ENCODE results near the gene TMBIM4. TPM values are rescaled to one million over a fixed set of nuclear protein-coding genes. Genes with fewer than 3 reads are reported as not detected.
A peak's percentile ranks its signal among the peaks of the same experiment; 100 is the strongest.

The TMBIM4 gene
- total RNA-seq, 2 donors from 2014 or later, result 107 to 139 TPM

GRCh38 chr12:66140731-66141130 is 29.1 kb downstream of the TMBIM4 start:
- no peaks in the 10 kb centered on the region for H3K27me3 ChIP-seq
- H3K4me1 ChIP-seq, result peaks cover 0 to 15% of the 10 kb centered on the region in 2 donors
- peaks cover 41% of the 10 kb centered on the region for H3K36me3 ChIP-seq
- no peak overlapping the region for H3K4me3 ChIP-seq
- no peak for TF ChIP-seq CTCF (IDR thresholded peaks at IDR 0.05)
- DNase-seq (ENCODE audit: low spot score), result no peak
- H3K9me3 ChIP-seq, result peaks cover 0 to 17% of the 10 kb centered on the region in 2 donors
- no peak overlapping the region for H3K27ac ChIP-seq

GRCh38 chr12:66139328-66139727 is 30.5 kb downstream of the TMBIM4 start:
- Histone ChIP-seq H3K27me3 (no peaks in the 10 kb centered on the region), H3K9me3 (peaks cover 0 to 17% of the 10 kb centered on the region in 2 donors), H3K4me1 (peaks cover 0 to 10% of the 10 kb centered on the region in 2 donors), H3K36me3 (peaks cover 41% of the 10 kb centered on the region), H3K4me3 (no peak overlapping the region), H3K27ac (no peak overlapping the region)
- TF ChIP-seq CTCF (IDR thresholded peaks at IDR 0.05), result no peak
- no peak for DNase-seq (ENCODE audit: low spot score)

GRCh38 chr12:66137937-66138336 is 31.9 kb downstream of the TMBIM4 start:
- H3K9me3 ChIP-seq, result peaks cover 0 to 17% of the 10 kb centered on the region in 2 donors
- no peak for TF ChIP-seq CTCF (IDR thresholded peaks at IDR 0.05)
- no peak for DNase-seq (ENCODE audit: low spot score)
- H3K36me3 ChIP-seq, result peaks cover 41% of the 10 kb centered on the region
- H3K27me3 ChIP-seq, result no peaks in the 10 kb centered on the region
- no peak overlapping the region for H3K27ac ChIP-seq
- peaks cover 0 to under 1% of the 10 kb centered on the region in 2 donors for H3K4me1 ChIP-seq
- H3K4me3 ChIP-seq, result no peak overlapping the region

GRCh38 chr12:66132408-66132807 is 37.4 kb downstream of the TMBIM4 start:
- no peak for TF ChIP-seq CTCF (IDR thresholded peaks at IDR 0.05)
- peaks cover 14% of the 10 kb centered on the region for H3K36me3 ChIP-seq
- DNase-seq (ENCODE audit: low spot score), result no peak
- no peaks in the 10 kb centered on the region for H3K9me3 ChIP-seq
- H3K4me3 ChIP-seq, result no peak overlapping the region
- no peaks in the 10 kb centered on the region for H3K27me3 ChIP-seq
- H3K4me1 ChIP-seq, result peaks cover 0 to 39% of the 10 kb centered on the region in 2 donors
- H3K27ac ChIP-seq, result no peak overlapping the region

- peaks cover 0 to 39% of the 10 kb centered on the region in 2 donors for H3K4me1 ChIP-seq
- H3K36me3 ChIP-seq, result peaks cover 14% of the 10 kb centered on the region
- H3K27me3 ChIP-seq, result no peaks in the 10 kb centered on the region
- TF ChIP-seq CTCF (IDR thresholded peaks at IDR 0.05), result no peak
- peak overlapping the region; percentile 79 to 91 for H3K4me3 ChIP-seq
- no peaks in the 10 kb centered on the region for H3K9me3 ChIP-seq
- H3K27ac ChIP-seq, result peak overlapping the region; percentile 66 to 85
- DNase-seq (ENCODE audit: low spot score), result no peak
Observed at GRCh38 chr12:66131067-66131688, 38.6 kb downstream of the TMBIM4 start.

All from right atrium auricular region (tissue), 2 donors.